B cell (primary cell): ENCODE data around the gene GABRR1. TPM values are rescaled to one million over a fixed set of nuclear protein-coding genes. Genes with fewer than 3 reads are reported as not detected.

ENCODE experiments used
- ATAC-seq: fragments of 200-7000 bp; cut with Tn5 transposase; one replicate; pipeline ENCODE4 v1.10.0; 2021; ENCODE audit warnings: low read depth, mild to moderate bottlenecking, moderate number of reproducible peaks, moderate library complexity
- CTCF ChIA-PET: fragments of 350-600 bp; sonication (Branson Sonifier 250); formaldehyde crosslinking; loops from one replicate; lab custom pipeline; 2021; ENCODE audit warnings: antibody characterized with exemption, inconsistent platforms; lab: Charles Lee
- POLR2A ChIA-PET: fragments of 350-600 bp; sonication (Branson Sonifier 250); formaldehyde crosslinking; loops from one replicate; lab custom pipeline; 2021; ENCODE audit warnings: antibody characterized with exemption; lab: Charles Lee
- DNase-seq: peaks from one replicate; pipeline ENCODE4 v3.0.0; 2013
- H2AFZ ChIP-seq: 2 replicates; pipeline ENCODE4 v1.6.1; 2012; ENCODE audit warnings: mild to moderate bottlenecking, low read depth, low read length; ENCODE audit not compliant: insufficient read depth, poor library complexity, severe bottlenecking
- H3K27ac ChIP-seq, 2 donors: 1 replicate in 1 of 2; 2 replicates in 1 of 2; pipeline ENCODE4 v1.5.1; 2012 to 2013; ENCODE audit warnings: low read length in 2 of 2, mild to moderate bottlenecking in 2 of 2, moderate library complexity in 1 of 2
- H3K27me3 ChIP-seq, 4 experiments: fragments of 200-600 bp in 1 of 4; sonication (generic) in 1 of 4; replicated peaks in 1 of 4; 1 replicate in 2 of 4; 2 replicates in 2 of 4; pipeline versions ENCODE4 v1.6.1 to v1.7.0; 2013 to 2016; ENCODE audit warnings: low read length in 3 of 4, mild to moderate bottlenecking in 2 of 4, mixed read lengths in 1 of 4, moderate library complexity in 1 of 4; ENCODE audit not compliant: insufficient read depth in 4 of 4, control insufficient read depth in 3 of 4; ENCODE audit errors: control extremely low read depth in 1 of 4
- H3K36me3 ChIP-seq, 2 experiments: replicated peaks in 1 of 2; 1 replicate in 1 of 2; 2 replicates in 1 of 2; pipeline versions ENCODE4 v1.6.1 to v1.7.1; 2013; ENCODE audit warnings: low read length in 1 of 2; ENCODE audit not compliant: insufficient read depth in 2 of 2, control insufficient read depth in 1 of 2; ENCODE audit errors: control extremely low read depth in 1 of 2, extremely low read depth in 1 of 2
- H3K4me1 ChIP-seq, 2 donors: fragments of 200-600 bp in 1 of 2; sonication (generic) in 1 of 2; 1 replicate in 1 of 2; 2 replicates in 1 of 2; pipeline versions ENCODE4 v1.5.1 to v1.6.1; 2013 to 2017; ENCODE audit warnings: low read length in 2 of 2; ENCODE audit not compliant: control insufficient read depth in 2 of 2, insufficient read depth in 2 of 2
- H3K4me2 ChIP-seq: replicated peaks from 2 replicates; pipeline ENCODE3; 2012; ENCODE audit warnings: mild to moderate bottlenecking, low read depth, low read length; ENCODE audit not compliant: poor library complexity, severe bottlenecking
- H3K4me3 ChIP-seq, 5 experiments: fragments of 200-600 bp in 1 of 5; sonication (generic) in 1 of 5; 1 replicate in 3 of 5; 2 replicates in 2 of 5; pipeline versions ENCODE4 v1.5.1 to v1.7.0; 2011 to 2016; ENCODE audit warnings: low read length in 4 of 5, mild to moderate bottlenecking in 4 of 5, low read depth in 2 of 5, control low read depth in 1 of 5, moderate library complexity in 1 of 5; ENCODE audit not compliant: insufficient read depth in 1 of 5; ENCODE audit errors: control extremely low read depth in 1 of 5, extremely low read depth in 1 of 5
- H3K79me2 ChIP-seq: fragments of 200-600 bp; sonication (generic); one replicate; pipeline ENCODE4 v1.6.0; 2016; ENCODE audit warnings: low read length; ENCODE audit not compliant: control insufficient read depth, insufficient read depth
- H3K9ac ChIP-seq: fragments of 200-600 bp; sonication (generic); 2 replicates; pipeline ENCODE4 v1.6.1; 2017; ENCODE audit warnings: mild to moderate bottlenecking, low read length, moderate library complexity
- H3K9me3 ChIP-seq, 3 donors: one replicate each; pipeline versions ENCODE4 v1.6.1 to v1.7.1; 2013; ENCODE audit warnings: low read length in 2 of 3; ENCODE audit not compliant: control insufficient read depth in 2 of 3, insufficient read depth in 1 of 3; ENCODE audit errors: control extremely low read depth in 1 of 3
- H4K20me1 ChIP-seq: 2 replicates; pipeline ENCODE4 v1.6.0; 2012; ENCODE audit warnings: mild to moderate bottlenecking, low read length; ENCODE audit not compliant: insufficient read depth, control insufficient read depth, poor library complexity, severe bottlenecking
- H3K27ac Mint-ChIP-seq: one replicate; pipeline ENCODE4 v1.8.0; 2021; ENCODE audit warnings: mixed read lengths
- H3K27me3 Mint-ChIP-seq: one replicate; pipeline ENCODE4 v1.8.0; 2021; ENCODE audit warnings: mixed read lengths
- H3K4me1 Mint-ChIP-seq: one replicate; pipeline ENCODE4 v1.8.0; 2021; ENCODE audit warnings: mixed read lengths
- H3K4me3 Mint-ChIP-seq: one replicate; pipeline ENCODE4 v1.8.0; 2021; ENCODE audit warnings: mixed read lengths
- H3K9me3 Mint-ChIP-seq: one replicate; pipeline ENCODE4 v1.8.0; 2022; ENCODE audit warnings: mixed read lengths; ENCODE audit not compliant: insufficient read depth
- EZH2 ChIP-seq: IDR thresholded peaks from 2 replicates; pipeline ENCODE4 v1.6.1; 2012; ENCODE audit warnings: borderline replicate concordance, low read depth, mild to moderate bottlenecking, moderate library complexity, low read length; ENCODE audit not compliant: insufficient read depth, poor library complexity, severe bottlenecking
- WGBS: methylation state at CpG from one replicate; pipeline ENCODE4 v1.1.5; 2013; ENCODE audit warnings: missing lambda C conversion rate; ENCODE audit not compliant: insufficient coverage; 5-methylcytosine and 5-hydroxymethylcytosine counted together
- intact Hi-C: fragments of 100-400 bp; cut with micrococcal nuclease; formaldehyde crosslinking; loops from one replicate; pipeline ENCODE4 v1.10.0; 2022
- polyA plus RNA-seq: library from polyadenylated mRNA; depleted of rRNA; stranded (reverse); fragments of >200 nt; gene quantifications from 2 replicates; pipeline ENCODE4 v1.2.3, GENCODE V29; 2012
- total RNA-seq, 2 donors: library from RNA; stranded (reverse); fragments of 120-200 nt in 1 of 2; gene quantifications; 1 replicate in 1 of 2; 2 replicates in 1 of 2; pipeline versions ENCODE4 v1.2.3 to v1.2.4, GENCODE V29; 2013 to 2022
- TF ChIP-seq, protein P1 (sequence below): fragments of 200-600 bp; IDR thresholded peaks from one replicate; pipeline ENCODE4 v1.8.0; 2022; ENCODE audit warnings: antibody characterized with exemption, mild to moderate bottlenecking

The GABRR1 gene
- total and polyA plus RNA-seq, 2 donors (not counting 1 experiment from before 2014, with no cell fraction given): not detected

DNA sequence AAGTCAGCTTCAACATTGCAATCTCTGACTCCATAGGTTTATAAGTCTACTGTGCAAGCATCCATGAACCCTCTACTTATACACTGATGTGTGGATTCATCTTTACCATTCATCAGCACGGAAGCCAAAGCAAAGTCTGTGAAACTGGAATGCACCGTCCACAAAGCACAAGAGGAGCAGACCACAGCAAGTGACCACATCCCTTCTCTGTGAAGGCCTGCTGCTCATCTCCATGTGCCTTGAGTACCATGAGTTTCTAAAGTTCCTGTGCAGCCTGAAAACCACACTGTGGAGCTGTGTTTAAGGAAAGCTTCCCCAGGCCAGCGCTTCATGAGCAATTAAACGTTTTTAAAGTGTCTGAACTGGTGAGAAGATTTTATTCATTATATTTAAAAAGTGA, 20.0 kb downstream of the GABRR1 start:
- POLR2A ChIA-PET: no interaction called here
- Histone ChIP-seq H3K9me3 (peaks cover 2 to 17% (median 15%) of the 10 kb centered on the region in 3 donors), H4K20me1 (no peaks in the 10 kb centered on the region), H3K9ac (no peak overlapping the region), H3K79me2 (no peaks in the 10 kb centered on the region), H2AFZ (no peak overlapping the region), H3K4me1 (no peaks in the 10 kb centered on the region), H3K4me3 (no peak overlapping the region), H3K36me3 (no peaks in the 10 kb centered on the region), H3K27me3 (no peaks in the 10 kb centered on the region), H3K4me2 (no peak overlapping the region), H3K27ac (no peak overlapping the region)
- intact Hi-C loops: no loop called here
- 50% methylated on average over 2 of the region's 4 CpGs for whole genome bisulfite sequencing
- no peak for TF ChIP-seq EZH2
- TF ChIP-seq, protein P1, sequence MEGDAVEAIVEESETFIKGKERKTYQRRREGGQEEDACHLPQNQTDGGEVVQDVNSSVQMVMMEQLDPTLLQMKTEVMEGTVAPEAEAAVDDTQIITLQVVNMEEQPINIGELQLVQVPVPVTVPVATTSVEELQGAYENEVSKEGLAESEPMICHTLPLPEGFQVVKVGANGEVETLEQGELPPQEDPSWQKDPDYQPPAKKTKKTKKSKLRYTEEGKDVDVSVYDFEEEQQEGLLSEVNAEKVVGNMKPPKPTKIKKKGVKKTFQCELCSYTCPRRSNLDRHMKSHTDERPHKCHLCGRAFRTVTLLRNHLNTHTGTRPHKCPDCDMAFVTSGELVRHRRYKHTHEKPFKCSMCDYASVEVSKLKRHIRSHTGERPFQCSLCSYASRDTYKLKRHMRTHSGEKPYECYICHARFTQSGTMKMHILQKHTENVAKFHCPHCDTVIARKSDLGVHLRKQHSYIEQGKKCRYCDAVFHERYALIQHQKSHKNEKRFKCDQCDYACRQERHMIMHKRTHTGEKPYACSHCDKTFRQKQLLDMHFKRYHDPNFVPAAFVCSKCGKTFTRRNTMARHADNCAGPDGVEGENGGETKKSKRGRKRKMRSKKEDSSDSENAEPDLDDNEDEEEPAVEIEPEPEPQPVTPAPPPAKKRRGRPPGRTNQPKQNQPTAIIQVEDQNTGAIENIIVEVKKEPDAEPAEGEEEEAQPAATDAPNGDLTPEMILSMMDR: no peak
- Mint-ChIP-seq H3K27me3 (peaks cover 10% of the 10 kb centered on the region), H3K27ac (no peak overlapping the region), H3K4me1 (no peaks in the 10 kb centered on the region), H3K9me3 (peaks cover 8% of the 10 kb centered on the region), H3K4me3 (no peak overlapping the region)
- CTCF ChIA-PET: no interaction called here
- no peak for ATAC-seq
- DNase-seq: no peak

DNA sequence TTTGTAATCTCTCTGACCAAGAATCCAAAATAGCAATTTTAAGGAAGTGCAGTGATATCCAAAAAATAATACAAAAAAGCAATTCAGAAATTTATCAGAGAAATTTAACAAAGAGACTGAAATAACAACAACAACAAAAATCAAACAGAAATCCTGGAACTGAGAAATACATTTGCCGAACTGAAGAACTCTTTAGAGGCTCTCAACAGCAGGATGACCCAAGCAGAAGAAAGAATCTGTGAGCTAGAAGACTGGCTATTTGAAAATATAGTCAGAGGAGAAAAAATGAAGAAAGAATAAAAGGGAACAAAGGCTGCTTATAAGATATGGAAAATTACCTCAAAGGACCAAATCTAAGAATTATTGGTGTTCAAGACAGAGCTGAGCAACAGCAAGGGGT, 22.6 kb downstream of the GABRR1 start:
- no peak for TF ChIP-seq EZH2
- no peak overlapping the region for H2AFZ ChIP-seq
- ATAC-seq: no peak
- H3K36me3 ChIP-seq: no peaks in the 10 kb centered on the region
- no peak overlapping the region for H3K4me2 ChIP-seq
- no peak overlapping the region for H3K4me3 ChIP-seq
- Mint-ChIP-seq H3K27ac (no peak overlapping the region), H3K4me3 (no peak overlapping the region), H3K9me3 (peaks cover 8% of the 10 kb centered on the region), H3K4me1 (no peaks in the 10 kb centered on the region), H3K27me3 (peaks cover 10% of the 10 kb centered on the region)
- no peak overlapping the region for H3K9ac ChIP-seq
- 83% methylated on average over 1 of the region's 1 CpG for WGBS
- no peak for DNase-seq
- H3K27me3 ChIP-seq: no peaks in the 10 kb centered on the region
- CTCF ChIA-PET: no interaction called here
- peaks cover 2 to 17% (median 15%) of the 10 kb centered on the region in 3 donors for H3K9me3 ChIP-seq
- H4K20me1 ChIP-seq: no peaks in the 10 kb centered on the region
- H3K27ac ChIP-seq: no peak overlapping the region
- H3K79me2 ChIP-seq: no peaks in the 10 kb centered on the region
- POLR2A ChIA-PET: no interaction called here
- H3K4me1 ChIP-seq: no peaks in the 10 kb centered on the region
- intact Hi-C loops: no loop called here
